ENCODE measurements around the gene FAM83B.
"Not testable (repeated sequence)": the region's sequence is repeated elsewhere in the genome, so short reads cannot be mapped to it uniquely, and the experiment has no call there.

The FAM83B gene

GRCh38 chr6:54898767-54899166, 52.2 kb downstream of the FAM83B start:
- DNase-seq, result no peak

DNA sequence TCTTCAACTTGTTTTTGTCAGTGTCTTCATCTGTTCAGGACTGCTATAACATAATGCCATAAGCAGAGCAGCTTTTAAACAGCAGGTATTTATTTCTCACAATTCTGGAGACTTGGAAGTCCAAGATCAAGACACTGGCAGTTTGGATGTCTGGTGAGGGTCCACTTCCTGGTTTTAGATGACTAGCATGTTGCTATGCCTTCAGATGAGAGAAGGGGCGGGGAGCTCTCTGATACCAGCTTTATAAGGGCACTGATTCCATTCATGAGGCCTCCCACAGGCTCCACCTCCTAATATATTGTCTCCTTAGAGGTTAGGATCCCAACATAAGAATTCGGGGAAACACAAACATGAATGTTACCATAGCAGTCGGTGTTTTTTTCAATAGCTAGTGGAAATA, 52.9 kb downstream of the FAM83B start:
- DNase-seq, result no peak

GRCh38 chr6:54899986-54900385, 53.4 kb downstream of the FAM83B start:
- DNase-seq, result no peak

DNA sequence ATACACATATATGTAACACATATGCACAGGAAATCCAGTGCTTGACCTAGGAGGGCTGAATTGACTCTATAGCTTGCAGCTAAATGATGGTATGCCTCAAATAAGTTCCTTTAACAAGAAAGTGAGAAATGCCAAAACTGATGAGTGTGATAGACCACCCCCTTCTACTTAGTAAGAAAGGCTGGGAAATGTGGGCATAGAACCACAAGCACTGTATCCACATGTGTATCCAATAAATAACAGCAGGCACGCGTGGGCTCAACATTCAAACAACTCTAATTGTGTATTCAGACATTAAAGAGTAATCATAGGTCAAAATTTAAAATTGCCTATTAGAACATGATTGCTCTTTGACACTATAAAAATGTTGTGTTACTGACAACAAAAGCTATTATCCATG, 54.1 kb downstream of the FAM83B start:
- no peak for DNase-seq

DNA sequence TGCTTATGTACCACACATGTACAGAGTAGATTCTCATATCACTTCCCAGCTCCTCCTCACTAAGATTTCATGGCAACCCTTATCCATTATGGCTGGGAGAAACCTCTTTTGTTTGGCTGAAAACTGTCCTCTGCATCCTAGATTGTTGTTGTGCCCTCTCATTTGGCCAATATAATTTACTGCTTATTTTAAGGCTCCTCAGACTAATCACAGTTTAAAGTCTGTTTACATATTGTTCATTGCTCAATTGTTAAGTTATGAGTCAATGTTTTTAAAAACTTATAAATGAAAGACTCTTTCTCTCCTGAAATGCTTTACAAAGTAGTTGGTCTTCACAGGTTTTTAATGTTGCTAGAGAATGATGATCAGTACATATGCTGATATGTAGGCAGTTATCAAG, 57.3 kb downstream of the FAM83B start:
- no peak for DNase-seq

DNA sequence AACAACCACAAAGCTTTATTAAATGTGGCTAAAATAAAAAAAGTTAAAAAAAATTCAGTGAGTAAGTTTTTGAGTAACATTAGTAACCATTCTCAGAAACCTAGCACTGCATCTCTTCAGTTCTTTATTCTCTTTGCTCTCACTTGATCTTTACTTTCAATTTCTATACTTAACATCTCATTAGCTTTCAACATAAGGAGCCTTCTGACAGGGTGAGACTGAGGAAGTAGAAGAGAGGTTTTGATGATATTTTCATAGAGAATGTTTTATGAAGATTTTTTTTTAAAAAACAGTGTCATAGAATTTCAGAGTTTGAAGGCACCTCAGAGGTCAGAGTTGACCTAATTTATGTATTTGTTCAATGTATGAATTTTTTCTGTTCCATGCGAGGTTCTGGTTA, 60.8 kb downstream of the FAM83B start:
- DNase-seq, result no peak

DNA sequence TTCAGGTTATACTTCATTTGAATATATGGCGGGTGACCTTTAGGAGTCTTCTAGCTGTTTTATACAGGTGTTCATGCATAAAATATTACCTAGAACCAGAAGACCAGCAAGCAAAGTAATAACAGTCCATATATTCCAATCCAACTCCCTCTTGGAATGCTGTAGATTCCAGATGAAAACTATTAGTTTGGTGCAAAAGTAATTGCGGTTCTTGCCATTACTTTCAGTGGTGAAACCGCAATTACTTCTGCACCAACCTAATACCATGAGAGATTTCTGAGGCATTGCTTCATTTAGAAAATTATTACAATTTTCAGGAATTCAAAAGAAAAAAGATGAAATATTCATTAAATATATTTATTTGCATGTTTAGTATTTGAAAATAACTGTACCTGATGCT, 62.6 kb downstream of the FAM83B start:
- no peak for DNase-seq

- DNase-seq, result no peak
These were observed 63.9 kb downstream of the FAM83B start for GRCh38 chr6:54910431-54910884.

DNA sequence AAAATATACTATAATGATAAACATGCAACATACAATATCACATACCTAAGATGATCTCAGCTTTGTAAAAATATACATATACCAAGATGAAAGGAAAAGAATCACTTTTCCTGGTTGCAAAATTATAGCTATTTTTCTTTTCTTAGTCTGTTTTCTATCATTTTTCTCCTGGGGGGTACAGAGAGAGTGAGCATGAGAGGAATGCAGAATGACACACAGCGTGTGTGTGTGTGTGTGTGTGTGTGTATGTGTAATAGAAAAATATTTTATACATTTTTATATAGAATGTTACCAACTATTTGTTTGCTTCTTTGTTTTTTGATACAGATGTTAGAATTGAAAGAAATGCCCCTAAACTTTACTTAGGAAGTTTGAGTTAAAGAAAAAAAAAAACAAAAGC, 64.3 kb downstream of the FAM83B start:
- no peak for DNase-seq

GRCh38 chr6:54913211-54913610, 66.6 kb downstream of the FAM83B start:
- no peak for DNase-seq

- DNase-seq, result no peak
These were observed 70.3 kb downstream of the FAM83B start for GRCh38 chr6:54916858-54917257.

DNA sequence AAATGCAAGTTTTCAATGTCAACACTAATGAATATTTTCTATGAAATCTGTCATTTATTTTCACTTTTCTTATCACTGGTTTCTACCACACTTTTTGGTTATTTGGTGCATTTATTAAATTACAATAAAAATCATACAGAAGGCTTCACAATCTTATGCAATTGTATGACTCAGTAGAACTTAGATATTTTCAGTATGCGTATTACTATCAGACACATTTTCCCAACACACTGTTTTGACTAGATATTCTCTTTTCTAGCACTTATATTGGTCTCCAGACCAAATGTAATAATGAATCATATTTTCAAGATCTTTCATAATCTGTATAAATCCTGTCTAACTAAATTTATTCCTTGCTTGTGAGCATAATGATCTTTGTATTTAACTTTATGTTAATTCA, 74.1 kb downstream of the FAM83B start:
- no peak for DNase-seq

DNA sequence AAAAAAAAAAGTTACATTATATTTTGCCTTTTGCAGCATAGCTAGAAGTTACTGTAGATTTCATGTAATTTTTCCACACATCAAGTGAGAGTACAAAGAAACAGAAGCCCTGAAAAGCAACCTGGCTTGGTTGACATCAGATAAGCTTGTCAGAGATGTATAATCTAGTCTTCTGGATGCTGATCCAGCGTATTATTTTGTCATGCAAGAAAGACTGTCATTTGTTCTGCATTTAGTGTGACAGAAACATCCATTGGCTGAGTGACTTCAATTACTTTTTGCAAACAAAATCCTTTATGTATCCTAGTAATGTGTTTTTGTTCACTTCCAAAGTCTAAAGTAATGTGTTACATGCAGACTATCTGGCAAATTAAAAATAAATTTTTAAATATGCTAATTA, 75.3 kb downstream of the FAM83B start:
- no peak for DNase-seq

- DNase-seq, result no peak
These were observed 82.8 kb downstream of the FAM83B start for GRCh38 chr6:54929245-54929909.

GRCh38 chr6:54932622-54933021, 86.1 kb downstream of the FAM83B start:
- DNase-seq, result no peak

- DNase-seq, result no peak
These were observed 89.2 kb downstream of the FAM83B start for GRCh38 chr6:54935739-54936138.

DNA sequence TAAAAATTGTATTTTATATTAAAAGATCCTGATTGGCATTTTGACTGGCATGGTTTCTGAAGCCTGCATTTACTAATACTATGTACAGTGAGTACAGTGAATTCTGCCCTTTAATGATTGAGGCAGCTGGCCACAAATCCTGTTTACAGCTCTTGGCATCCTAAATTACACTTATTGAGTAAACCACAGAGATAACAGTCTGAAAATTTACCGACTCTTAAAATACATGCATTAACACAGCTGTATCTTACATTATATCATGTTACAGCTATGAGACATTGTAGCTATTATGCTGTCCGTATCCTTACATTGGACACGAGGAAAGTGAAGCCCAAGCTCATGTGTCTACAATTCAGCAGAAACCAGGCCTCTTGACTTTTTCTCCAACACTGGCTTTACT, 90.8 kb downstream of the FAM83B start:
- no peak for DNase-seq

- no peak for DNase-seq
These were observed 111.1 kb downstream of the FAM83B start for GRCh38 chr6:54957698-54958097.

DNA sequence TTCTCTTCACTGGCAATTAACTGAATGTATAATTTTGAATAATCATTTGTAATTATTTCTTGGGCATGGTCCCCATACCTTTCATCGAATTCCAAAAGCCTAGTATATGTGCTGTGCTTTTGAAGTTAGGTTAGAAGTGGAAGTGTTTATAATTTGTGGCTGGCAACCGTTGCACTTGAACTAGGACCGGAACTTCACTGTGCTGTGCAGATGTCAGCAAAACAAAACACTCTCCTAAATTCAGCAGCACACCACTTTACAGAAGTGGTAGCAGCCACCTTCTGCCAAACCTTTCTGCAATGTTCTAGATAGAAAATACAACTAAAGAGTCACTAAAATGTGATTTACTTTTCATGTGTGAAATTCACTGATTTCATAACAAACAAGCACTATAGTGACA, 111.9 kb downstream of the FAM83B start:
- no peak for DNase-seq

DNA sequence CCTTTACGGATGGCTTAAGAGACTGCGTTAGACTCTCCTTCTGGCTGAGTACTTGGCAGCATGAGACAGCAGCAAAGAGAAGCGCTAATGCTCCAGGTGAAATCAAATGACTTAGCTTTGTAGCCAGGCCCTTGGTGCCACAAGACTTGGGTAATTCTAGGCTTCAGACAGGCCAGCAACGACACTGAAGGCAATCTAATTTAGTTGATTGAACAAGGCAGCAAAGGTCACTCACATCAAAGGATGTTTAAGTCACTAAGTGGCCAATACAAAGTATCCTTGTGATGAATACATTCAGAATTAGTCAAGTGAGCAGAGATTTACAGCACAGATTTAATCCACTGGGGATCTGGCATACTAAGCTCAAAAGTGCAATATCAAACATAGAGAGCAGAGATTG, 113.2 kb downstream of the FAM83B start:
- no peak for DNase-seq

DNA sequence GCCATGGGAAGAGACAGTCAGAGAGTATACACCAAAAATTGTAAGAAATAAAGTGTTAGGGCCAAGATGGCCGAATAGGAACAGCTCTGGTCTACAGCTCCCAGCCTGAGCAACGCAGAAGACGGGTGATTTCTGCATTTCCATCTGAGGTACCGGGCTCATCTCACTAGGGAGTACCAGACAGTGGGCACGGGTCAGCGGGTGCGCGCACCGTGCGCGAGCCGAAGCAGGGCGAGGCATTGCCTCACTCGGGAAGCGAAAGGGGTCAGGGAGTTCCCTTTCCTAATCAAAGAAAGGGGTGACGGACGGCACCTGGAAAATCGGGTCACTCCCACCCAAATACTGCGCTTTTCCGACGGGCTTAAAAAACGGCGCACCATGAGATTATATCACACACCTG, 114.8 kb downstream of the FAM83B start:
- DNase-seq, result not testable (repeated sequence)

- no peak for DNase-seq
These were observed 123.8 kb downstream of the FAM83B start for GRCh38 chr6:54970337-54970736.

DNA sequence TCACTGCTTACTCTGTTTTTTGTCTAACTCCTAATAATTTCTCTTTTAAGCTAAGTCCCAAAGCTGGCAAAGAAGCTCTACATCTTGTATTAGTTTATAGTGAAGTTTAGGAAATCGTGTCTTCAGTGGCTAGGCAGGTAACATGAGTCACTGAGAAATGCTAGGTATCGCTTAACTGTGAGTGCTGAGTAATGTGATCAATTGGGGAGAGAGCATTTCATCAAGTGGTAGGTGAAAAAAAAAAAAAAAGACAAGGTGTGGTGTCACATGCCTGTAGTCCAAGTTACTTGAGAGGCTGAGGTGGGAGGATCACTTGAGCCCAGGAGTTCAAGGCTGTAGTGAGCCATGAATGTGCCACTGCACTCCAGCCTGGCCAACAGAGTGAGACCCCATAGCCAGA, 125.3 kb downstream of the FAM83B start:
- DNase-seq, result no peak

DNA sequence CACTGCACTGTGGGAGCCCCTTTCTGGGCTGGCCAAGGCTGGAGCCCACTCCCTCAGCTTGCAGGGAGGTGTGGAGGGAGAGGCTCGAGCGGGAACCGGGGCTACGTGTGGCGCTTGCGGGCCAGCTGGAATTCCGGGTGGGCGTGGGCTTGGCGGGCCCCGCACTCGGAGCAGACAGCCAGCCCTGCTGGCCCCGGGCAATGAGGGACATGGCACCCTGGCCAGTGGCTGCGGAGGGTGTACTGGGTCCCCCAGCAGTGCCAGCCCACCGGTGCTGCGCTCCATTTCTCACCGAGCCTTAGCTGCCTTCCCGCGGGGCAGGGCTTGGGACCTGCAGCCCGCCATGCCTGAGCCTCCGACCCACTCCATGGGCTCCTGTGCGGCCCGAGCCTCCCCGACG, 132.6 kb downstream of the FAM83B start:
- DNase-seq, result not testable (repeated sequence)

GRCh38 chr6:54980511-54981275, 134.1 kb downstream of the FAM83B start:
- no peak for DNase-seq
